WTC11 (cell line): Measurements from ENCODE around the gene PAX8. TPM values are rescaled to one million over a fixed set of nuclear protein-coding genes. Genes with fewer than 3 reads are reported as not detected.

Experiments
- ATAC-seq: fragments of 200-7000 bp; cut with Tn5 transposase; 2 replicates; pipeline ENCODE4 v1.10.0; 2021; ENCODE audit warnings: mild to moderate bottlenecking, moderate library complexity
- CTCF ChIA-PET: fragments of 300-600 bp; sonication (Branson Sonifier 250); formaldehyde crosslinking; loops from one replicate; lab custom pipeline; 2021; ENCODE audit warnings: antibody characterized with exemption; lab: Charles Lee
- POLR2A ChIA-PET: fragments of 350-600 bp; sonication (Branson Sonifier 250); formaldehyde crosslinking; loops from one replicate; lab custom pipeline; 2021; ENCODE audit warnings: antibody characterized with exemption; lab: Charles Lee
- DNase-seq: peaks from one replicate; pipeline ENCODE4 v3.0.0; 2021; ENCODE audit warnings: low spot score
- H3K27ac Mint-ChIP-seq: 2 replicates; pipeline ENCODE4 v1.8.0; 2021; ENCODE audit warnings: mixed read lengths
- H3K27me3 Mint-ChIP-seq: 2 replicates; pipeline ENCODE4 v1.8.0; 2021; ENCODE audit warnings: low read depth, mild to moderate bottlenecking, moderate library complexity, mixed read lengths
- H3K36me3 Mint-ChIP-seq: 2 replicates; pipeline ENCODE4 v1.8.0; 2021; ENCODE audit warnings: mixed read lengths
- H3K4me1 Mint-ChIP-seq: 2 replicates; pipeline ENCODE4 v1.8.0; 2022; ENCODE audit warnings: mixed read lengths
- H3K4me3 Mint-ChIP-seq: 2 replicates; pipeline ENCODE4 v1.8.0; 2021; ENCODE audit warnings: mild to moderate bottlenecking, moderate library complexity, mixed read lengths
- H3K9me3 Mint-ChIP-seq: 2 replicates; pipeline ENCODE4 v1.8.0; 2021; ENCODE audit warnings: mixed read lengths
- ATF1 ChIP-seq: sonication (generic); formaldehyde crosslinking; IDR thresholded peaks from 2 replicates; pipeline ENCODE4 v1.8.1; 2023; ENCODE audit warnings: mild to moderate bottlenecking, moderate library complexity, missing genetic modification reagents
- ATF3 ChIP-seq: sonication (generic); formaldehyde crosslinking; conservative IDR thresholded peaks from 2 replicates; pipeline ENCODE4 v1.8.1; 2022; ENCODE audit warnings: mild to moderate bottlenecking, missing genetic modification reagents
- CDX4 ChIP-seq: fragments of 250-450 bp; sonication (Bioruptor Pico); IDR thresholded peaks from 2 replicates; pipeline ENCODE4 v1.9.0; 2021; ENCODE audit warnings: moderate library complexity, mild to moderate bottlenecking, inconsistent platforms, borderline replicate concordance
- CREB1 ChIP-seq: sonication (generic); formaldehyde crosslinking; IDR thresholded peaks from 2 replicates; pipeline ENCODE4 v1.8.0; 2023; ENCODE audit warnings: mild to moderate bottlenecking, missing genetic modification reagents
- CREM ChIP-seq: sonication (generic); formaldehyde crosslinking; IDR thresholded peaks from 2 replicates; pipeline ENCODE4 v1.8.1; 2022; ENCODE audit warnings: mild to moderate bottlenecking, missing genetic modification reagents, moderate library complexity
- CTCF ChIP-seq: fragments of 200-600 bp; IDR thresholded peaks from 2 replicates; pipeline ENCODE4 v1.8.0; 2022; ENCODE audit warnings: antibody characterized with exemption
- EMX1 ChIP-seq: fragments of 250-450 bp; sonication (Bioruptor Pico); IDR thresholded peaks from 2 replicates; pipeline ENCODE4 v1.8.0; 2021; ENCODE audit warnings: mild to moderate bottlenecking
- ESRRA ChIP-seq: sonication (generic); formaldehyde crosslinking; IDR thresholded peaks from 2 replicates; pipeline ENCODE4 v1.8.1; 2022; ENCODE audit warnings: mild to moderate bottlenecking, missing genetic modification reagents, borderline replicate concordance
- ETV6 ChIP-seq: sonication (generic); formaldehyde crosslinking; IDR thresholded peaks from 2 replicates; pipeline ENCODE4 v1.8.1; 2022; ENCODE audit warnings: mild to moderate bottlenecking, missing genetic modification reagents
- FOXP1 ChIP-seq: sonication (generic); formaldehyde crosslinking; IDR thresholded peaks from 2 replicates; pipeline ENCODE4 v1.8.0; 2022; ENCODE audit warnings: missing genetic modification reagents, mild to moderate bottlenecking, moderate library complexity, borderline replicate concordance
- HMGA2 ChIP-seq: fragments of 250-450 bp; sonication (Bioruptor Pico); IDR thresholded peaks from 2 replicates; pipeline ENCODE4 v1.4.0; 2021; ENCODE audit warnings: mild to moderate bottlenecking, moderate library complexity
- HMGXB4 ChIP-seq: sonication (generic); formaldehyde crosslinking; IDR thresholded peaks from 2 replicates; pipeline ENCODE4 v1.8.1; 2023; ENCODE audit warnings: mild to moderate bottlenecking, moderate library complexity, missing genetic modification reagents
- KAT7 ChIP-seq: sonication (generic); formaldehyde crosslinking; IDR thresholded peaks from 2 replicates; pipeline ENCODE4 v1.8.1; 2023; ENCODE audit warnings: missing genetic modification reagents, mild to moderate bottlenecking, borderline replicate concordance
- MLX ChIP-seq: sonication (generic); formaldehyde crosslinking; IDR thresholded peaks from 2 replicates; pipeline ENCODE4 v1.8.1; 2023; ENCODE audit warnings: mild to moderate bottlenecking, missing genetic modification reagents, moderate library complexity
- NFE2L1 ChIP-seq: sonication (generic); formaldehyde crosslinking; IDR thresholded peaks from 2 replicates; pipeline ENCODE4 v1.8.1; 2023; ENCODE audit warnings: missing genetic modification reagents
- NR1H2 ChIP-seq: sonication (generic); formaldehyde crosslinking; IDR thresholded peaks from 2 replicates; pipeline ENCODE4 v1.9.0; 2021; ENCODE audit warnings: mild to moderate bottlenecking, moderate library complexity, missing genetic modification reagents
- PRRX2 ChIP-seq: fragments of 250-450 bp; sonication (Bioruptor Pico); IDR thresholded peaks from 2 replicates; pipeline ENCODE4 v1.8.0; 2021; ENCODE audit warnings: mild to moderate bottlenecking
- SMAD3 ChIP-seq: sonication (generic); formaldehyde crosslinking; IDR thresholded peaks from 2 replicates; pipeline ENCODE4 v1.8.0; 2022; ENCODE audit warnings: missing genetic modification reagents, mild to moderate bottlenecking, borderline replicate concordance
- SOX15 ChIP-seq: fragments of 250-450 bp; sonication (Bioruptor Pico); IDR thresholded peaks from 2 replicates; pipeline ENCODE4 v1.9.0; 2021; ENCODE audit warnings: mild to moderate bottlenecking
- TEAD4 ChIP-seq: sonication (generic); formaldehyde crosslinking; IDR thresholded peaks from 2 replicates; pipeline ENCODE4 v1.8.0; 2022; ENCODE audit warnings: mild to moderate bottlenecking, missing genetic modification reagents
- USF2 ChIP-seq: sonication (generic); formaldehyde crosslinking; IDR thresholded peaks from 2 replicates; pipeline ENCODE4 v1.8.1; 2023; ENCODE audit warnings: mild to moderate bottlenecking, missing genetic modification reagents, moderate library complexity
- ZBTB21 ChIP-seq: sonication (generic); formaldehyde crosslinking; IDR thresholded peaks from 2 replicates; pipeline ENCODE4 v1.8.1; 2023; ENCODE audit warnings: mild to moderate bottlenecking, missing genetic modification reagents, borderline replicate concordance
- ZMAT4 ChIP-seq: fragments of 250-450 bp; sonication (Bioruptor Pico); IDR thresholded peaks from 2 replicates; pipeline ENCODE4 v1.9.0; 2021; ENCODE audit warnings: mild to moderate bottlenecking
- ZNF396 ChIP-seq: fragments of 250-450 bp; sonication (Bioruptor Pico); IDR thresholded peaks from 2 replicates; pipeline ENCODE4 v1.8.0; 2021; ENCODE audit warnings: mild to moderate bottlenecking, moderate library complexity, borderline replicate concordance
- ZNF425 ChIP-seq: fragments of 250-450 bp; sonication (Bioruptor Pico); conservative IDR thresholded peaks from 2 replicates; pipeline ENCODE4 v1.9.0; 2021; ENCODE audit warnings: mild to moderate bottlenecking
- total RNA-seq: library from RNA; stranded (reverse); gene quantifications from 3 replicates; pipeline ENCODE4 v1.2.3, GENCODE V29; 2021

Gene PAX8
- total RNA-seq, 1 experiment from 2014 or later, result 0.35 TPM

GRCh38 chr2:113183264-113183663 is 95.5 kb downstream of the PAX8 start:
- Mint-ChIP-seq H3K27me3 (no peaks in the 10 kb centered on the region), H3K36me3 (no peaks in the 10 kb centered on the region), H3K27ac (no peak overlapping the region), H3K4me3 (no peak overlapping the region), H3K4me1 (peaks cover 11% of the 10 kb centered on the region)
- CTCF ChIA-PET, result interaction anchor here (1.2 to 2.2 kb wide), 3 partner anchors 16 to 45 kb away, joined by 4 to 8 read pairs (median 5); no protein-coding TSS in a partner anchor
- ATAC-seq (no peak), DNase-seq (no peak)
- no peak for TF ChIP-seq ESRRA (CRISPR knock-in tag)
- no peak for TF ChIP-seq ETV6
- TF ChIP-seq ZNF425 (CRISPR knock-in tag), result no peak
- no peak for TF ChIP-seq NR1H2 (CRISPR knock-in tag)
- no peak for TF ChIP-seq ATF3
- TF ChIP-seq SMAD3 (CRISPR knock-in tag), result no peak
- no peak for TF ChIP-seq CREB1 (CRISPR knock-in tag)
- no peak for TF ChIP-seq ATF1 (CRISPR knock-in tag)
- no peak for TF ChIP-seq USF2
- no peak for TF ChIP-seq TEAD4 (CRISPR knock-in tag)
- no peak for TF ChIP-seq EMX1 (CRISPR knock-in tag)
- no peak for TF ChIP-seq NFE2L1
- no peak for TF ChIP-seq FOXP1 (CRISPR knock-in tag)
- no peak for TF ChIP-seq CREM (CRISPR knock-in tag)
- TF ChIP-seq, all 79 proteins: peak for 0
- no peaks in the 10 kb centered on the region for H3K9me3 Mint-ChIP-seq
- POLR2A ChIA-PET, result no interaction called here

GRCh38 chr2:113182471-113183260 is 96.1 kb downstream of the PAX8 start:
- no peak for ATAC-seq
- CTCF ChIA-PET, result interaction anchor here (1.2 to 2.2 kb wide), 3 partner anchors 16 to 45 kb away, joined by 4 to 8 read pairs (median 5); no protein-coding TSS in a partner anchor

More at GRCh38 chr2:113182471-113183260, 96.1 kb downstream of the PAX8 start:
- Mint-ChIP-seq H3K36me3 (no peaks in the 10 kb centered on the region), H3K4me1 (peaks cover 9% of the 10 kb centered on the region), H3K27me3 (no peaks in the 10 kb centered on the region), H3K27ac (no peak overlapping the region), H3K4me3 (no peak overlapping the region), H3K9me3 (no peaks in the 10 kb centered on the region)
- TF ChIP-seq EMX1 (CRISPR knock-in tag) (no peak), CDX4 (CRISPR knock-in tag) (no peak), SOX15 (CRISPR knock-in tag) (no peak), ZNF396 (no peak), KAT7 (no peak), HMGXB4 (CRISPR knock-in tag) (no peak), PRRX2 (CRISPR knock-in tag) (no peak), ZMAT4 (CRISPR knock-in tag) (no peak), MLX (CRISPR knock-in tag) (no peak), HMGA2 (CRISPR knock-in tag) (no peak), USF2 (no peak), ATF1 (CRISPR knock-in tag) (no peak), ESRRA (CRISPR knock-in tag) (no peak), ZBTB21 (no peak), CTCF (no peak)
- POLR2A ChIA-PET, result no interaction called here
- no peak for DNase-seq
